HG03139 (cell line): ENCODE measurements around the gene MLLT10.

Experiments
- ATAC-seq: cut with Tn5 transposase; IDR thresholded peaks from one replicate; pipeline ENCODE4 v1.9.1; 2021; ENCODE audit not compliant: unreplicated experiment

MLLT10 gene

DNA sequence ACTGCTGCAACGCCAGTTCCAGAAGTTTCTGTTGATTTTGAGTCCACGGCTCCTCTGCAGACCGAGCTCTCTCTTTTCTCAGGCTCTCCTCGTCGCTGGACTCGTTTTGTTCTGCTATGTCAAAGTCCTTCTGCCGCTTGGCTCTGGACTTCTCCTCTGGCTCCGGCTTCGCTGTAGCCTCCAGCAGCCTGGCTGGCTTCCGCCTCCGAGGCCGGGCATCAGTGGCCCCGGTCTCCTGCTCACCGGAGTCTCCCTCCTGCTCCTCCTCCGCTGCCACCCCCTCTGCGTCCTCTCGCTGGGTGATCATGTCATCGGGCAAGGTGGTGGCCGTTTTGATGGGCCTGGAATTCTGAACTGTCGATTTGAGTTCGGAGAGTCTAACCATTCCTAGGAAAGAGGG, 225.2 kb downstream of the MLLT10 start:
- no peak for ATAC-seq

DNA sequence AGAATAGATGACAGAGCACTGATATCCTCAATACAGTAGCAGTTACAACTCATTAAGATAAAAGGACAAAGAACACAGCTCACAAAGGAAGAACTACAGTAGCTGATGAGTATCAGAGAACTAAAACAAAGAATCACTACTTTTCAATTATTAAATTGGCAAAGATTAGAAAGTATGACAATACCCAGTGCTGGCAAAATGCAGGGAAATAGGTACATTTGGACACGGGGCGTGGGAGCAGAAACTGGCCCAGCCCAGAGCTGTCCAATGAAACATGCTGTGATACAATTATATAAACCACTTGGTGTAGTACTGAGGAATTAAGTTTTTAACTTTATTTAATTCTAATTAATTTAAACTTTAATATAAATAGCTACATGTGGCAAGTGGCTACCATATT, 226.3 kb downstream of the MLLT10 start:
- ATAC-seq = no peak

- ATAC-seq = no peak
These were observed 230.6 kb downstream of the MLLT10 start for GRCh38 chr10:21764466-21765189.

DNA sequence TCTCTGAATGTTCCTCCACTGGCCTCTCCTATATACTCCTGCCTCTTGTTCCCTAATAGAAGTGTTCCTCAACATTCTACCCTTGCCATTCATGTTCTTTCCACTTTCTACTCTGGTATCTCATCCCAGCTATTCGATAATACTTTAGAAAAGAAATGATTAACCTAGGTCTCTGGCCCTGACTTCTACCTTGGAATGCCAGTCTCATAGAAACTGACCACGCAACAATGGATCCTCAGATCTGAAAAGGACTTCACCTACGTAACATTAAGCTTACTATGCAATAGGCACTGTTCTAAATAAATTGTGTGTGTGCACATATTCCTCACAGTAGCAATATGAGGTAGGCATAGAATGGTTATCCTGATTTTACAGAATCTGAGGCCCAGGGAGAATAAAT, 235.0 kb downstream of the MLLT10 start:
- no peak for ATAC-seq

- ATAC-seq = no peak
These were observed 237.2 kb downstream of the MLLT10 start for GRCh38 chr10:21771219-21771618.

DNA sequence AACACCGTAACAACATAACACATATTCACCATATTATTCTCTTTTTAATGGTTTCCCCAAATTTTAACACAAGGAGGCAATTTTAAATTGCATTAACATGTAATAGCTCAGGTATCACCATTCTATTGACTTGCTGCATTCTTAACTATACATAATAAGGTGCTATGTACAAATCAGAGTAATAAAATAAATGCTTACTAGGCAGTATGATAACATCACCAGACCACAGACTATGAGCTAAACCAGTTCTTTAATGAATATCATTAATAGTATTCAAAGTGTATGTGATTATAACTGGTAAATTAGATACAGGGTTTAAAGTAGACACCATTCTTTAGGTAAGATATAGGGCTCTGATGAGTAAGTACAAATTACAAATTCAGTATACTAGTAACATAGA, 242.9 kb downstream of the MLLT10 start:
- ATAC-seq = no peak

DNA sequence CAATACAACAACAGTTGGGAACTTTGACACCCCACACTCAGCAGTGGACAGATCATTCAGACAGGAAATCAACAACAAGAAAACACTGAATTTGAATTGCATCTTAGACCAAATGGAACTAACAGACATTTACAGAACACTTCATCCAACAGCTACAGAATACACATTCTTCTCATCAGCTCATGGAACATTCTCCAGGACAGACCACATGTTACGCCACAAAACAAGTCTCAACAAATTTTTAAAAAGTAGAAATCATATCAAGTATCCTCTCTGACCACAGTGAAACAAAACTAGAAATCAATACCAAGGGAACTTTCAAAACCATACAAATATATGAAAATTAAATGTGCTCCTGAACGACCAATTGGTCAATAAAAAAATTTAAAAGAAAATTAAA, 257.2 kb downstream of the MLLT10 start:
- ATAC-seq = no peak
